Thymus (tissue), 11 donors: Measurements from ENCODE around the gene NIPBL. TPM values are rescaled to one million over a fixed set of nuclear protein-coding genes. Genes with fewer than 3 reads are reported as not detected.

ENCODE experiments used
- DNase-seq, 9 donors: peaks; one replicate each; pipeline ENCODE4 v3.0.0-alpha.2; 2013; ENCODE audit warnings: low spot score in 9 of 9, low read depth in 6 of 9, missing footprints in 1 of 9
- H3K27ac ChIP-seq, 2 donors: one replicate each; pipeline ENCODE4 v1.5.1; 2013; ENCODE audit warnings: control low read depth in 1 of 2, low read depth in 1 of 2, low read length in 1 of 2, mild to moderate bottlenecking in 1 of 2, moderate library complexity in 1 of 2
- H3K27me3 ChIP-seq, 2 donors: one replicate each; pipeline ENCODE4 v1.5.1; 2013; ENCODE audit warnings: low read length in 1 of 2; ENCODE audit not compliant: control insufficient read depth in 2 of 2, insufficient read depth in 1 of 2
- H3K36me3 ChIP-seq, 2 donors: one replicate each; pipeline ENCODE4 v1.5.1; 2013; ENCODE audit warnings: low read length in 1 of 2, mild to moderate bottlenecking in 1 of 2, moderate library complexity in 1 of 2; ENCODE audit not compliant: control insufficient read depth in 2 of 2, insufficient read depth in 2 of 2
- H3K4me1 ChIP-seq, 2 donors: one replicate each; pipeline ENCODE4 v1.5.1; 2013; ENCODE audit warnings: low read length in 2 of 2; ENCODE audit not compliant: control insufficient read depth in 2 of 2, insufficient read depth in 2 of 2
- H3K4me3 ChIP-seq, 2 donors: one replicate each; pipeline ENCODE4 v1.5.1; 2013; ENCODE audit warnings: low read length in 2 of 2, control low read depth in 1 of 2, mild to moderate bottlenecking in 1 of 2
- H3K9me3 ChIP-seq, 2 donors: one replicate each; pipeline ENCODE4 v1.5.1; 2013; ENCODE audit warnings: low read length in 1 of 2, mild to moderate bottlenecking in 1 of 2; ENCODE audit not compliant: control insufficient read depth in 2 of 2, insufficient read depth in 1 of 2
- WGBS: extraction: QIAGEN DNeasy Blood & Tissue Kit; methylation state at CpG from one replicate; pipeline ENCODE4 v1.1.7; 2013; 5-methylcytosine and 5-hydroxymethylcytosine counted together
- polyA plus RNA-seq: library from polyadenylated mRNA; stranded (reverse); fragments of 200-250 nt; gene quantifications from one replicate; pipeline ENCODE4 v1.2.3, GENCODE V29; 2013
- total RNA-seq: library from RNA; stranded (reverse); fragments of 120-200 nt; gene quantifications from one replicate; pipeline ENCODE4 v1.2.4, GENCODE V29; 2013
- donor health status: healthy.

The NIPBL gene
- total and polyA plus RNA-seq, 2 donors, result 36.7 to 38.4 TPM

- WGBS, result under 1% methylated on average over 57 of the region's 57 CpGs
- Histone ChIP-seq H3K27me3 (no peaks in the 10 kb centered on the region), H3K36me3 (no peaks in the 10 kb centered on the region), H3K27ac (peak overlapping the region; percentile 89 to 99), H3K4me1 (peaks cover 5 to 6% of the 10 kb centered on the region in 2 donors), H3K4me3 (peak overlapping the region; percentile 72 to 81), H3K9me3 (no peaks in the 10 kb centered on the region)
- DNase-seq, result peak in 8 of 9 donors; percentile 60 to 84 (median 66)
These were observed 547 bp downstream of the NIPBL start for GRCh38 chr5:36876965-36877666.

GRCh38 chr5:36877667-36878391 lies 1.3 kb downstream of the NIPBL start:
- Histone ChIP-seq H3K27me3 (no peaks in the 10 kb centered on the region), H3K9me3 (no peaks in the 10 kb centered on the region), H3K36me3 (no peaks in the 10 kb centered on the region), H3K27ac (peak overlapping the region; percentile 89 to 99), H3K4me1 (peaks cover 5 to 6% of the 10 kb centered on the region in 2 donors), H3K4me3 (peak overlapping the region; percentile 72 to 81)
- DNase-seq, result peak in 7 of 9 donors; percentile 26 to 76 (median 43)
- 1% methylated on average over 11 of the region's 11 CpGs for WGBS

DNA sequence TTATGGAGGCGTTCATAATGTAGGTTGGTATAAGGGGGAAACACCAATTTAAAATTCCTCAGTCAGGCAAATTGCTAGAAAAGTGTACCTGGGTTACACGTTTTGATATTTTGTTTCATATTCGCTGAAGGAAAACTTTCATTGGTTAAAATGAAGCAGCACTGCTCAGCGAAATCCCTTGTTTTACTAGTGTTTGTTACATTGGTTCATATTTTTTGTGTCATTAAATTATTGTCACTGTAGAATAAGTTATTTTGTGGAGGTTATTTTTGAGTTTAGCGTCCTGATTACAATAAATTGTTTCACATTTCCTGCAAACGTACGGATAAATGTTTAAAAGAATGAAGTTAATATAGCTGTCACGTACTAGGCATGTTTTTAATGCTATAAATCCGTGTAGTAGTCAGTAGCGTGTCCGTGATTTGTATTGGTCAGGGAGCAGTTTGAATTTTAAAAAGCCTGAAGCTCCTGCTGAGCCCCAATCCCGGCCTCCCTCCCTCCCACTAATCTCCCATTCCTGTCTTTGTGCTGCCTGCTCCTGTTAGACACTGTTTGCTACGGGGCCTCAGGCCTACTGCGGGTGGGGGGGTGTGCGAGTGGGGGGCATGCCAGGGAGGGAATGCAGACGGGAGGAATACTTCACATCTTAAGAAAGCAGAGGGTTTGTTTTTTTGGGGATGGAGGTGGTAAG lies 2.0 kb downstream of the NIPBL start:
- H3K4me3 ChIP-seq, result peak overlapping the region; percentile 72 to 81
- no peaks in the 10 kb centered on the region for H3K27me3 ChIP-seq
- 2% methylated on average over 16 of the region's 16 CpGs for WGBS
- DNase-seq, result peak in 1 of 9 donors; percentile 16
- H3K9me3 ChIP-seq, result no peaks in the 10 kb centered on the region
- peak overlapping the region; percentile 52 to 99 for H3K27ac ChIP-seq
- H3K36me3 ChIP-seq, result no peaks in the 10 kb centered on the region
- peaks cover 5 to 6% of the 10 kb centered on the region in 2 donors for H3K4me1 ChIP-seq

DNA sequence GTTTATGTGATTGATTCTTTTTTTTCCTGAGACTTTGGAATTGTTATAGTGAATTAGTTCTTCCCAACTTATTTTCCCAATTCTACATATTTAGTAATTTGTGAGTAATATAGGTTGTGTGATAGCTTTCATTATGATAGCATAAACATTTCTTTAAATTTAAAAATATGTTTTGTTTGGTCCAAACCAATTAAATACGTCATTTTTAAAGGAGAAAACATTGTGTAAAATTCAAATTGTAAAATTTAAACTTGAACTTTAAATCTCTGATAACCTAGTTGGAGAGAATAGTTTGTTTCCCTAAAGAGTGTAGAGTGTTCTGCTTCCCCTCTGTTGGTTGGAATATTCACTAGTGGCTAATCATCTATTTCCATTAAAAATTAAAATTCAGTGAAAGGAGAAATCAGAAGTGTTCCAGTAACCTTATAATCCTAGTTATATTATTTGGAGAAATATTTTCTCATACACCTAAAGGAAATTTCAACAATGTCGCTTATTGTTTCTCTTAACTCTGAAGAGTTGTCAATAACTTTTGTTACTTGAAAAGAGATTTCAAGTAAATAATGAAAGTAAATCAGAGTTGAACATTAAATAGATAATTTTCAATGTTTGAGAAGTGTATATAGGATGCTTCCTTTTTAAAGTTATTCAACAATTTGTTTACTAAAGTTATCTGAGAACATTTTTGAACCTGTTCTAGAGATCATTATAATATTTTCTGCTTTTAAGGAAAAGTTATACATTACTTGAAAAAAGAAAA lies 2.9 kb downstream of the NIPBL start:
- H3K36me3 ChIP-seq, result no peaks in the 10 kb centered on the region
- no peaks in the 10 kb centered on the region for H3K9me3 ChIP-seq
- peaks cover 4 to 5% of the 10 kb centered on the region in 2 donors for H3K4me1 ChIP-seq
- WGBS, result 78% methylated on average over 2 of the region's 2 CpGs
- no peak overlapping the region for H3K27ac ChIP-seq
- peak overlapping the region; percentile 72 to 81 for H3K4me3 ChIP-seq
- H3K27me3 ChIP-seq, result no peaks in the 10 kb centered on the region
- no peak for DNase-seq

GRCh38 chr5:36880761-36881160 lies 4.2 kb downstream of the NIPBL start:
- Histone ChIP-seq H3K9me3 (no peaks in the 10 kb centered on the region), H3K27me3 (no peaks in the 10 kb centered on the region), H3K36me3 (peaks cover 4 to 7% of the 10 kb centered on the region in 2 donors), H3K4me1 (peaks cover 0 to 5% of the 10 kb centered on the region in 2 donors), H3K27ac (no peak overlapping the region), H3K4me3 (no peak overlapping the region)
- DNase-seq, result no peak
- 54% methylated on average over 3 of the region's 3 CpGs for WGBS

- no peaks in the 10 kb centered on the region for H3K9me3 ChIP-seq
- DNase-seq, result no peak
- no peak overlapping the region for H3K27ac ChIP-seq
- H3K4me3 ChIP-seq, result no peak overlapping the region
- peaks cover 7% of the 10 kb centered on the region in 2 donors for H3K36me3 ChIP-seq
- H3K4me1 ChIP-seq, result peaks cover 0 to 5% of the 10 kb centered on the region in 2 donors
- H3K27me3 ChIP-seq, result no peaks in the 10 kb centered on the region
These were observed 4.7 kb downstream of the NIPBL start for GRCh38 chr5:36881304-36881703.

- Histone ChIP-seq H3K36me3 (peaks cover 7% of the 10 kb centered on the region in 2 donors), H3K27me3 (no peaks in the 10 kb centered on the region), H3K4me1 (peaks cover 0 to 5% of the 10 kb centered on the region in 2 donors), H3K27ac (no peak overlapping the region), H3K9me3 (no peaks in the 10 kb centered on the region), H3K4me3 (no peak overlapping the region)
- DNase-seq, result no peak
- 95% methylated on average over 1 of the region's 1 CpG for WGBS
These were observed 5.2 kb downstream of the NIPBL start for GRCh38 chr5:36881807-36882206.

DNA sequence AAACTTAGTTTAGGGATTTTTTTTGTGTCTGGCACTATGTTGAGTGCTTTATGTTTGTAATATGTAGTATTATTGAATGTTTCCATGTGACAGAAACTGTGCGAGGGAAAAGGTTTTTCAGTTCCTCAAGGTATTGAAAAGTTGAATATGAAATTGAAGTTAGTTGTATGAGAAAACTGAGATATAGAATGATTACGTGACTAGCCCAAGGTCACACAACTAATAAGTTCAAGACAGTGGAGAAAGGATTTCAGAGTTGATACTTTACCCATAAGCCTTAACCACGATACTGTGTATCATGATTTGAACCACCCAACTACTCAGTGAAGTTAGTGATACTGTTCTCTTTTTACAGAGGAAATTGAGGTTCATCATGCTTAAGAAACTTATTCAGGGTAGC lies 5.7 kb downstream of the NIPBL start:
- peak in 1 of 9 donors; percentile 31 for DNase-seq
- 81% methylated on average over 3 of the region's 3 CpGs for WGBS
- H3K4me3 ChIP-seq, result no peak overlapping the region
- H3K4me1 ChIP-seq, result peaks cover 0 to 5% of the 10 kb centered on the region in 2 donors
- H3K27me3 ChIP-seq, result no peaks in the 10 kb centered on the region
- no peaks in the 10 kb centered on the region for H3K9me3 ChIP-seq
- no peak overlapping the region for H3K27ac ChIP-seq
- H3K36me3 ChIP-seq, result peaks cover 7% of the 10 kb centered on the region in 2 donors
